ENCODE data around the gene ASTL.

The ASTL gene

GRCh38 chr2:96110621-96111256 lies 27.6 kb downstream of the ASTL start:
- no peak for DNase-seq

DNA sequence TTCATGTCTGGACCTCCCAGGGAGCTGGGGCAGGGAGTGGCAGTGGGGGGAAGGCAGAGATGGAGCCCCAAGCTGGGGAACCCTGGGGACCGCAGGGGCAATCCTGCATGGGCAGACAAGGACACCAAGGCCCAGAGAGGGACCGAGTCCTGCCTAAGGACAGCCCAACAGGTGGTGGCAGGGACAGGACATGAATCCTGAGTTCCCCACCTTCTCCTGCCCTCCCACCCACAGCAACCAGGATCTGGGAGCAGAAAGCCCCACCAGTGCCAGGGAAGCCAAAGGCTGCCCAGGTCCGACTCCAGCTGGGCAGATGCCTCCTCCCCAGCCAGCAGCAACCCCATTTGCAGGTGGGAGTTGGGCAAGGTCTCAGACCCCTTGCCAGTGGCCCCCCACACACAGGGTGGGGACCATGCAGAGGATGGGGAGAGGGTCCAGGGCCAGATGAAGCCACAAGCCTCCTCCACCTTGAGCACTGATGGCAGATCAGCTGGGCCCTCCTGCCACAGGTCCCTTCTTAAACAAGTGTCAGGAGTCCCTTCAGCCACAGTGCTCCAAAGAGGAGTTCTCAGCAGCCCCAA lies 28.3 kb downstream of the ASTL start:
- DNase-seq = no peak

DNA sequence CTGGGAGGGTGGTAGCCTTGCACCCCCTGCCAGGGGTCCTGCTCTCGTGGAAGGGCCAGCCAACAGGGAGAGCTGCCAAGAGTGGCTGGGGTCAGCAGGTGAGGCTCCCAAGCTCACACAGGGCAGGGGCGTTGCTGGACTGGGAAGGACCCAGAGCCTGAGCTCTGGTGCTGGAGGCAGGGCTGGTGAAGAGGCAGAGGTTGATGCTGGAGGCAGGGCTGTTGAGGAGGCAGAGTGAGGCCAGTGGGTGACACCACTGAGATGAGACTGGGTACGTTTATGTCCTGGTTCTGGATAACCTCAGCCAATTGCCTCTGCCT lies 29.0 kb downstream of the ASTL start:
- DNase-seq = no peak

- no peak for DNase-seq
These were observed 29.6 kb downstream of the ASTL start for GRCh38 chr2:96108541-96109360.

- no peak for DNase-seq
These were observed 30.2 kb downstream of the ASTL start for GRCh38 chr2:96108151-96108540.

DNA sequence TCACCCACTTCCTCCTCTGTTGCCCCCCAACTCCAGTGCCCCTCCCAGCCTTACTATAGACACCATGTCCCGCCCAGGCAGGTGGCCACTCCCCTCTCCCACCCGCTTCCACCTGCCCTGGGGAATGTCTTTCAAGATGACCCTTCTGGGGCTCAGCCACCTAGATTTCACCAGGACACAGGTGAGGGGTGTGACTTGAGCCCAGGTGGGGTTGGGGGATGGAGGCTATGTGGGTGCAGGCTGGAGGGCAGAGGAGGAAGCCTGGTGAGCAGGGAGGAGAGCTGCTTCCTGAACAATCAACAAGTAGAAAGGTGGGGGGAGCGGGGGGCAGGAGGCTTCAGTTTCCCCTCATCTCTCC lies 30.6 kb downstream of the ASTL start:
- no peak for DNase-seq

DNA sequence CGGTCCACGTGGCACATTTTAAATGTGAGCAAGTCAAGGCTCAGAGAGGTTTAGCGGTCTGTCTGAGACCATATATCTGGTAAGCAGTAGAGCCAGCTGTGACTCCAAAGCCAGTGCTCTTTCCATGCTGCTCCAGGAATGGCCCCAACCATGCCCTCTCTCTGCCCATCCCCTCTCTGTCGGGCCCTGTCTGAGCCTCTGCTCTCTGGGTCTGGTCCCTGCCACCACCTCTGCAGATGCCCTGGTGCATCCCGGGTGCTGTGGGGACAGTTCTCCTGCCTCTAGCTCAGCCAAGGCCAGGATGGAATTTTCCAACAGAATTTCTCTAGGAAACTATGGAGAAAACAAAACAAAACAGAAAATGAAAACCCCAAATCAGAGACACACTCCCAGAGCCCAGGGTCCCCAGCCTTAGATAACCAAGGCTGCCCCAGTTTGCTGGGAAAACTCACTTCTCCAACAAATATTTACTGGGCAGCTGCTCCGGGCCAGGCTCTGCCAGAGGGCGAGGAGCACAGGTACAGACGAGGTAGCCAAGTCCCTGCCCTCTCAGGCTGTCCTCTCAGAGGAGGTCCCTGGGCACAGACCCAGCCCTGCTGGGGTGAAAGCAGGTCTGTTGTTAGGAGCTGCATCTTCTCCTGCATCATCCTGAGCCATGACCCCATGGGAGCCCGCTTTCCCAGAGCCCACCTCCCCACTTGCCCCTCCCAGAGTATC lies 31.2 kb downstream of the ASTL start:
- no peak for DNase-seq

DNA sequence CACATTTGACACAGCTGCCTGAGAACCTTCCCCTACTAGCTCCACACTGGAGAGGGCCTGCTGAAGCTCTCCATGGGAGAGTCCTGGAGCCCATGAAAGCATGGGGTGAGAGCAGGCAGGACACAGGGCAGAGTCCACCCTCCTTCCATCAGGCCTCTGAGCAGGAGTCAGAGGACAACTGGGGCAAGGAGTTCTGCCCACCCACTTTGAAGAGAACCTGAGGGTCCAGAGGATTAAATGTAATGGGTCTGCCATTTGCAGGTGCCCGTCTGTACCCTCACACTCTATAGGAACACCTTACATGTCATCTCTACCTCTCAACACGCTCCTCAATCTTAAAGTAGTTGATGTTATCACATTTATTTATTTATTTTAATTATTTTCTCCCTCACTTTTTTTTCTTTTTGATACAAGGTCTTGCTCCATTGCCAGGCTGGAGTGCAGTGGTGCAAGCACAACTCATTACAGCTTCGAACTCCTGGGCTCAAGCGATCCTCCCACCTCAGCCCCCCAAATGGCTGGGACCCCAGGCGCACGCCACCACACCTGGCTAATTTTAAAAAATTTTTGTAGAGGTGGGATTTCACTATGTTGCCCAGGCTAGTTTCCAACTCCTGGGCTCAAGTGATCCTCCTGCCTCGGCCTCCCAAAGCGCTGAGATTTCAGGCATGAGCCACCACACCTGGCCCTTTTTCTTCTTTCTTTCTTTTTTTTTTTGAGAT lies 32.1 kb downstream of the ASTL start:
- DNase-seq = no peak

- no peak for DNase-seq
These were observed 33.0 kb downstream of the ASTL start for GRCh38 chr2:96105152-96105915.

DNA sequence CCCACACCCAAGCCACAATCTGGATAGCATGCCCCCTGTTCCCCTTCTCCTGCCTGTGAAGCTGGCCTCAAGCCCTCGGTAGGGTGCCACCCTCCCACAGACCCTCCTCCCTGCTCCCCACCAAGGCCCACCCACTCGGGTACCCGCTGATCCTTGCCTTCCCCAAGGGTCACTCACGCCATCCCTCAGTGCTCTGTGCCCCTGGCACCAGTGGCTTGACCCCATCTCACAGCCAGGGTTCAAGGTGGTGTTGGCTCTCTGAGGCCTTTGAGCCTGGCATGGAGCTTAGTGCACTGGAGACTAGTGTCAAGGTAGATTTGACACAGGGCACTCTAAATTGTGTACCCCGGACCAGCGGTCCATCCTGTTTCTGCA lies 33.8 kb downstream of the ASTL start:
- no peak for DNase-seq

- DNase-seq = no peak
These were observed 34.4 kb downstream of the ASTL start for GRCh38 chr2:96103761-96104486.

GRCh38 chr2:96103187-96103601 lies 35.1 kb downstream of the ASTL start:
- no peak for DNase-seq

DNA sequence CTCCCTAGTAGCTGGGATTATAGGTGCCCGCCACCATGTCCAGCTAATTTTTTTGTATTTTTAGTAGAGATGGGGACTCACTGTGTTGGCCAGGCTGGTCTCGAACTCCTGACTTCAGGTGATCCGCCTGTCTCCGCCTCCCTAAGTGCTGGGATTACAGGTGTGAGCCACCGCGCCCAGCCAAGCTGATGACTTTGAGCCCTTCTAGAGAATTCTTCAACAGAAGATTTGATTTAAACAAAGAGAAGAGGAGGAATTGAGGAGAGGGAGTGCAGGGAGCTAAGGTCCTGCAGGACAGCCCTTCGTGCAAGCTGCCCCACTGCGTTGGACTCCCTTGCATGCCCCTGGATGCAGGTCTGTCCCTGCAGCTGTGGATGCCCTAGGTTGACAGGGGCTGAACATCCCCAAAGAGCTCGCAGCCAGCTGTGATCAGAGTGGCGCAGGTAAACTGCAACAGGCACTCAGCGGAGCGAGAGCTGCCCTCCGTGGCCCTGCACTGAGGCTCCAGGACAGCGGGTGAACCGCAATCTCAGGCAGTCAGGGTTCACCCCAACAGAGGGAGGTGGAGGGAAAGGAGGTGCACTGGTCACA lies 35.6 kb downstream of the ASTL start:
- no peak for DNase-seq

- no peak for DNase-seq
These were observed 37.4 kb downstream of the ASTL start for GRCh38 chr2:96100893-96101304.

GRCh38 chr2:96099861-96100798 lies 38.2 kb downstream of the ASTL start:
- DNase-seq = no peak

DNA sequence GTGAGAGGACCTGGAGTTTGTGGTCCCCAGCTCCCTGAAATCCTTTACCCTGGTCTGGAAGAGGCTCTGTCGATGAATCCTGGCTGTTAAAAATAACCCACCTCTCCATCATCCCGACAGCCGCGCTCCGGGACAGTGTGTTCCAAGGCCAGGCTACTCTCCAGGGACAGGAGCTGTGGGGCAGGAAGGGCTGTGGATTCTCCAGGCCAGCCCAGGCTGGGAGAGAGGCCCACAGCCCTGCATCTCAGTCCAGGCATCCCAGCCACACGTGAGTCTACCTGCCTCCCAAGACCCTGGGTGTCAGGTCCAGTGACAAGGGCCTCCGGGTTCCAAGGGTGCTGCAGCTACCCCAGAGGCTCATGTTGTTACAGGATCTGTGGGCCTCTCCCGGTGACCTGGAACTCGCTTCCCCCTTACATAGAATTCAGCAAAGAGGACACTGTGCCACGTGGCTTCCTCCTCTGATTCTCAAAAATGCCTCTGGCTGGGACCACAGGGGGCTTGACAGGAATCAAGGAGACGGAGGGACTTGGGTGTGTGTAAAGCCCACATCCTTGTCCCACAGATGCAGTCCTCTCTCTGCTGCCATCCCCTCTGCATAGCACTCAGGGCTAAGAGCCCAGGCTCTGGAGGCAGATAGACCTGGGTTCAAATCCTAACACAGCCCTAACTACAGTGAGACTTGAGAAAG lies 39.3 kb downstream of the ASTL start:
- DNase-seq = no peak

DNA sequence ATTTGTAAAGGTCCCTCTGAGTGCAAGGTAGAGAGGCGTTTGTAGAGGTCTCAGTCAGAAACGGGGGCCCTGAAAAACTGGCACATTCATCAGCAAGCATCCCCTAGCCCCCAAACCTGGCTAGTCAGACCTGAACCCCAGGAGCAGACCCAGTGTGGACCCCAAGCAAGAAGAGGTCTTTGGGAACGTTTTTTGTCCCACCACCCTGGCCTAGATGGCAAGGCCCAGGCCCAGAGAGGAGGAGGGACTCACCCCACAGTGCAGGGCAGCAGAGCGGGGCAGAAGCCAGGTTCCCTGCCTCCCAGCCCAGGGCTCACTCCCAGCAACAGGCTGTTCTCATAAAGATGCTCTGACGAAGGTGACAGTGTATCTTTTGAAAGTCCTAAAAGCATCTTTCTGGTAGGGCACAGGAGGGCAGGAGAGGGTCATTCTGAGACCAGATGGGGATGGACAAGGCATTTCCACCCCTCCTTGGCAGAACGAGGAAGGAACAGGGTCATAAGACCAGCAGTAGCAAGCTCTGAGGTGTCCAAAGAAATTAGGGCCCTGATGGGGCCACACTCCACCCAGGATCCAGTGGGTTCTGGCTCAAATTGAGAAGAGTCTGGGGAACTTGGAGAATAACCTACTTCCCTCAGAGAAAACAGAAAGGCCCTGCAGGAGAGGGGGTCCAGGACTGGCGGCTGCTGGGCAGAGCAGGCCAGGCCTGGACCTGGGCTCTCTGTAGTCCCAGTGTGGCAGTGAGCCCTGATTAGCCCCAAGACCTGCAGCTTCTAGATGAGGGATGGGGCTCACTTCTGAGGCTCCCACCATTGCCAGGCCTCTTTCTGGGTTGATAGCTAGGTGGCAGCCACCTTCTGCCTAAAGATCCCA lies 40.1 kb downstream of the ASTL start:
- DNase-seq = no peak

- no peak for DNase-seq
These were observed 40.9 kb downstream of the ASTL start for GRCh38 chr2:96097441-96097840.

Data from NCI-H1417 treated with DMSO at 0.1 percent for 48 hours (cell line).